ENCODE results near the gene COL28A1.

- TF ChIP-seq CTCF (IDR thresholded peaks at IDR 0.05), result no peak
- TF ChIP-seq EZH2 (IDR thresholded peaks at IDR 0.05), result no peak
- TF ChIP-seq EZH2phosphoT487 (IDR thresholded peaks at IDR 0.05), result no peak
Measured at GRCh38 chr7:7327423-7327822, 208.2 kb downstream of the COL28A1 start.

Measured in neural progenitor cell (in vitro differentiated cells).